SU-DHL-6 (cell line): ENCODE data around the gene ROS1.

ENCODE experiments used
- CTCF ChIP-seq: fragments of 200-600 bp; sonication (generic); IDR thresholded peaks from one replicate; pipeline ENCODE4 v1.5.1; 2017; ENCODE audit warnings: antibody characterized with exemption, mild to moderate bottlenecking, low read length, moderate library complexity; ENCODE audit not compliant: insufficient read depth, poor library complexity, severe bottlenecking
- EZH2phosphoT487 ChIP-seq: fragments of 200-600 bp; sonication (generic), shearing (Covaris generic); conservative IDR thresholded peaks from 2 replicates; pipeline ENCODE4 v1.6.1; 2018; ENCODE audit warnings: mild to moderate bottlenecking, antibody characterized with exemption, low read length, moderate library complexity, mixed read lengths

GRCh38 chr6:117459204-117459944 lies 33.6 kb upstream of the ROS1 start:
- no peak for TF ChIP-seq CTCF
- TF ChIP-seq EZH2phosphoT487, result no peak
